Endothelial cell (in vitro differentiated cells): Measurements from ENCODE around the gene IFFO2. TPM values are rescaled to one million over a fixed set of nuclear protein-coding genes. Genes with fewer than 3 reads are reported as not detected.
"Not testable (repeated sequence)": the region's sequence is repeated elsewhere in the genome, so short reads cannot be mapped to it uniquely, and the experiment has no call there.

Experiments used
- DNase-seq: peaks from one replicate; pipeline ENCODE4 v3.0.0; 2021; ENCODE audit warnings: low spot score
- H3K27ac Mint-ChIP-seq: one replicate; pipeline ENCODE4 v1.8.0; 2021; ENCODE audit warnings: mixed read lengths, inconsistent platforms; ENCODE audit not compliant: unreplicated experiment
- H3K27me3 Mint-ChIP-seq: one replicate; pipeline ENCODE4 v1.8.0; 2021; ENCODE audit warnings: mild to moderate bottlenecking, moderate library complexity, mixed read lengths, inconsistent platforms; ENCODE audit not compliant: unreplicated experiment
- H3K36me3 Mint-ChIP-seq: one replicate; pipeline ENCODE4 v1.8.0; 2021; ENCODE audit warnings: mild to moderate bottlenecking, low read depth, mixed read lengths, inconsistent platforms; ENCODE audit not compliant: unreplicated experiment
- H3K4me1 Mint-ChIP-seq: one replicate; pipeline ENCODE4 v1.8.0; 2021; ENCODE audit warnings: mild to moderate bottlenecking, mixed read lengths, inconsistent platforms; ENCODE audit not compliant: unreplicated experiment
- H3K4me3 Mint-ChIP-seq: one replicate; pipeline ENCODE4 v1.8.0; 2021; ENCODE audit warnings: mild to moderate bottlenecking, mixed read lengths, inconsistent platforms; ENCODE audit not compliant: unreplicated experiment
- H3K9me3 Mint-ChIP-seq: one replicate; pipeline ENCODE4 v1.8.0; 2021; ENCODE audit warnings: mixed read lengths, inconsistent platforms; ENCODE audit not compliant: unreplicated experiment
- total RNA-seq: library from RNA; stranded (reverse); fragmentation: NEBNext Ultra II Directional; extraction: Animal tissue kit (Norgen Biotek cat#: 25700); gene quantifications from one replicate; pipeline ENCODE4 v1.2.1, GENCODE V29; 2021; ENCODE audit not compliant: unreplicated experiment
- TF ChIP-seq, protein P1 (sequence below): fragments of 200-600 bp; sonication (generic); IDR thresholded peaks from one replicate; pipeline ENCODE4 v1.5.0; 2021; ENCODE audit warnings: antibody characterized with exemption; ENCODE audit not compliant: unreplicated experiment

Gene IFFO2
- total RNA-seq, 1 donor from 2014 or later: 16.7 TPM

DNA sequence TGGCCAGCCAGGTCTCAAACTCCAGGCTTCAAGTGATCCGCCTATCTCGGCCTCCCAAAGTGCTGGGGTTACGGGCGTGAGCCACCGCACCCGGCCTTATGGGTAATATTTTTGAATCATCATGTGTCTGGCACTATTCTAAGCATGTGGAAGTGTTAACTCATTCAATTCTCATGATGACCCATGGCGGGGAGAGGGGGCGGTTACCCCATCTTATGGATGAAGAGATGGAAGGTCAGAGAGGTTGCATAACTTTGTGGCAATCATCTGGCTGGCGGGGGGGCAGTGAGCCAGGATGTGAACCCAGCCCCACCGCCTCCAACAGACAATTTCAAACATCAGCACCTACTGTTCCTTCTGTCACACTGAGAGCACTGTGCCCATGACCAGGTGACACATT lies 85.5 kb downstream of the IFFO2 start:
- no peaks in the 10 kb centered on the region for H3K36me3 Mint-ChIP-seq
- no peak for DNase-seq
- no peaks in the 10 kb centered on the region for H3K4me1 Mint-ChIP-seq
- H3K9me3 Mint-ChIP-seq: no peaks in the 10 kb centered on the region
- H3K27me3 Mint-ChIP-seq: peaks cover 2% of the 10 kb centered on the region
- no peak overlapping the region for H3K4me3 Mint-ChIP-seq
- H3K27ac Mint-ChIP-seq: no peak overlapping the region
- TF ChIP-seq, protein P1, sequence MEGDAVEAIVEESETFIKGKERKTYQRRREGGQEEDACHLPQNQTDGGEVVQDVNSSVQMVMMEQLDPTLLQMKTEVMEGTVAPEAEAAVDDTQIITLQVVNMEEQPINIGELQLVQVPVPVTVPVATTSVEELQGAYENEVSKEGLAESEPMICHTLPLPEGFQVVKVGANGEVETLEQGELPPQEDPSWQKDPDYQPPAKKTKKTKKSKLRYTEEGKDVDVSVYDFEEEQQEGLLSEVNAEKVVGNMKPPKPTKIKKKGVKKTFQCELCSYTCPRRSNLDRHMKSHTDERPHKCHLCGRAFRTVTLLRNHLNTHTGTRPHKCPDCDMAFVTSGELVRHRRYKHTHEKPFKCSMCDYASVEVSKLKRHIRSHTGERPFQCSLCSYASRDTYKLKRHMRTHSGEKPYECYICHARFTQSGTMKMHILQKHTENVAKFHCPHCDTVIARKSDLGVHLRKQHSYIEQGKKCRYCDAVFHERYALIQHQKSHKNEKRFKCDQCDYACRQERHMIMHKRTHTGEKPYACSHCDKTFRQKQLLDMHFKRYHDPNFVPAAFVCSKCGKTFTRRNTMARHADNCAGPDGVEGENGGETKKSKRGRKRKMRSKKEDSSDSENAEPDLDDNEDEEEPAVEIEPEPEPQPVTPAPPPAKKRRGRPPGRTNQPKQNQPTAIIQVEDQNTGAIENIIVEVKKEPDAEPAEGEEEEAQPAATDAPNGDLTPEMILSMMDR: no peak

DNA sequence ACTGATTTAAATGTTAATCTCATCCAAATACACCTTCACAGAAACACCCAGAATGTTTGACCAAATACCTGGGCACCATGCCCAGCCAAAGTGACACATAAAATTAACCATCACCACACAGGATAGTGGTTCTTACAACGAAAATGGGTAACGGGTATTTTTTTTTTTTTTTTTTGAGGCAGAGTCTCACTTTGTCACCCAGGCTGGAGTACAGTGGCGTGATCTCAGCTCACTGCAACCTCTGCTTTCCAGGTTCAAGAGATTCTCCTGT lies 85.9 kb downstream of the IFFO2 start:
- not testable (repeated sequence) for H3K27me3 Mint-ChIP-seq, H3K4me1 Mint-ChIP-seq, H3K9me3 Mint-ChIP-seq, H3K4me3 Mint-ChIP-seq, H3K36me3 Mint-ChIP-seq, H3K27ac Mint-ChIP-seq, DNase-seq

DNA sequence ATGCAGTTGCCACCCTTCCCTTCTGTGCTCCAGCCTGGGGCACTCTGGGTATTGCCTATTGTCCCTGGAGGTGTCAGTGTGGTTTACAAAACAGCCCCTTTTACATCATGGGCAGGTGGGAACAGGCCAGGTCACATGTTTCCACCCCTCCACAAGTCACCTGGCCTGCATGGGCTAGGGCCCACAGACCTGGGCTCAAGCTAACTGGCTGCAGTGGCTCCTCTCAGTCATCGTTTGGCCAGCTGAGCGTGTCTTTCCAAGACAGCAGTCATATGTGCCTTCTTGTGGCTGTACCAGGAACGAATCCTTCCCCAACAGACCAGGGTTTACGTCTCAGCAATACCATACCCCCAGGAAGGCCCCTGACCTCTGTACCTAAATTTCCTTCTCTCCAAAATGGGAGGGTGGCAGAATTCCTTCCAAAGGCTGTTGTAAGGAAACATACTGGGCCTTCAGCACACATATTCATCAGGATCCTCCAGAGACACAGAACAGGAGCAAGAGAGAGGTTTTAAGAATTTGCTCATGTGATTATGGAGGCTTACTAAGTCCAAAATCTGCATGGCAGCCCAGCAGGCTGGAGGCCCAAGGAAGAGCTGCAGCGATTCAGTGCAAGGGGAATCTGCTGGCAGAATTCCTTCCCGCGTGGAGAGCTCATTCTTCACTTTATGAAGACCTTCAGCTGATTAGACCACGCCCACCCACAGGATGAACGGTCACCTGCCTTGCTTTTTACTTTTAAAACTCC lies 86.5 kb downstream of the IFFO2 start:
- H3K27ac Mint-ChIP-seq: no peak overlapping the region
- H3K36me3 Mint-ChIP-seq: no peaks in the 10 kb centered on the region

DNA sequence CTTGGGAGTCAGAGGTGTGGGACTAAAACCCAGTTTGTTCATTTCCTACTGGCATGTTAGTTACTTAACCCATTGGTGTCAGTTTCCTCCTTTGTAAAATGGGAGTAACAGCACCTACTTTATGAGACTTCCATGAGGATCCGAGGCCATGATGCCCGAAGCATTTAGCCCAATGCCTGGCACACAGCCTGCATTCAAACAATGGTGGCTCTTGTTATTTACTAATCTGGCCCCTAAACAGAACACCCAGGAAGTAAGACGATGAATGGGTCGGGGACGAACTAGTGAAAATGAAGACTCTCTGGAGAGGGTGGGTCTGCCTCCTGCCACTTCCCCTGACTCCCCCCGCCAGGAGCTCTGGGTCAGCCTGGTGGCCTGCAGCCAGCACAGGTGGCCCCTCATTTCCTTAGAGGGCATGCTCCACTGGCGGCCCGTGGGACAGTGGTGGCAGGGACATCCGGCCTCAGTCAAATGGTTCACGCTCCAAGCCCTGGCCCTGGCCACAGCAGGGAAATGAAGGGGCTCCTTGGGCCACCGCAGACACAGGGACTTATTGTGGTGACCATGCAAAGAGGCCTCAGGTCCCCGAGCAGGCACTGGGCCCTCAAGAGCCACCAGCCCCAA lies 87.6 kb downstream of the IFFO2 start:
- H3K36me3 Mint-ChIP-seq: no peaks in the 10 kb centered on the region
- no peaks in the 10 kb centered on the region for H3K9me3 Mint-ChIP-seq
- H3K27me3 Mint-ChIP-seq: peaks cover 2% of the 10 kb centered on the region
- no peak for DNase-seq
- H3K27ac Mint-ChIP-seq: no peak overlapping the region
- TF ChIP-seq, protein P1: no peak
- H3K4me1 Mint-ChIP-seq: no peaks in the 10 kb centered on the region
- H3K4me3 Mint-ChIP-seq: no peak overlapping the region

More for the DNA sequence above, 86.5 kb downstream of the IFFO2 start:
- DNase-seq: no peak
- H3K4me1 Mint-ChIP-seq: no peaks in the 10 kb centered on the region
- no peak overlapping the region for H3K4me3 Mint-ChIP-seq
- H3K9me3 Mint-ChIP-seq: no peaks in the 10 kb centered on the region
- peaks cover 2% of the 10 kb centered on the region for H3K27me3 Mint-ChIP-seq
- TF ChIP-seq, protein P1: no peak

DNA sequence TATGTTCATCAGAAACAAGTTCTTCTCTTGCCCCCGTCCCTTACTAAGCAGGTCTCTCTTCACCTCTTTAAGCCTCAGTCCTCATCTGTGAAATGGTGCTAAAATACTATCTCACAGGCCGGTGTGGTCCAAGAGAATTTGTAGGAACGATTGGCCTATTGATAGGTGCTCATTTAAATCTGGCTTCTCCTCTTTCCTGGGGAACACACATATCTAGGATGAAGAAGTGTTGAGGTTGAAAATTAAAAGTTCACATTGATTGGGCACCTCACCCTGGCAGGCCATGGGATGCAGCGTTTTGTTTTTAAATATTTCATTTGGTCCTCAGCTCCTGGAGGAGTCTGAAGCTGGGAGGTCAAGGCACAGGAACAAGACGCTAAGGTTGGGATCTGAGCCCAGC lies 88.1 kb downstream of the IFFO2 start:
- DNase-seq: no peak
- Mint-ChIP-seq H3K4me3 (no peak overlapping the region), H3K36me3 (no peaks in the 10 kb centered on the region), H3K9me3 (no peaks in the 10 kb centered on the region), H3K27me3 (peaks cover 2% of the 10 kb centered on the region), H3K4me1 (no peaks in the 10 kb centered on the region), H3K27ac (no peak overlapping the region)
- TF ChIP-seq, protein P1: no peak
